Mesenchymal stem cell (in vitro differentiated cells and primary cell): ENCODE results near the gene GNPTG.

Experiments used
- DNase-seq: peaks from one replicate; pipeline ENCODE4 v3.0.0-alpha.2; 2013
- H2AFZ ChIP-seq: one replicate; pipeline ENCODE4 v1.6.1; 2013; ENCODE audit warnings: low read depth, mild to moderate bottlenecking, control low read depth, inconsistent platforms, low read length, moderate library complexity
- H2AK5ac ChIP-seq: 2 replicates; pipeline ENCODE4 v1.6.1; 2013; ENCODE audit warnings: low read length, moderate library complexity, mild to moderate bottlenecking, inconsistent platforms; ENCODE audit not compliant: severe bottlenecking
- H2BK120ac ChIP-seq: one replicate; pipeline ENCODE4 v1.6.1; 2013; ENCODE audit warnings: low read depth, mild to moderate bottlenecking, inconsistent platforms, low read length, moderate library complexity
- H2BK12ac ChIP-seq, 2 experiments: one replicate each; pipeline ENCODE4 v1.6.1; 2013; ENCODE audit warnings: inconsistent platforms in 2 of 2, low read length in 2 of 2, mild to moderate bottlenecking in 2 of 2, moderate library complexity in 2 of 2, control low read depth in 1 of 2
- H2BK15ac ChIP-seq: one replicate; pipeline ENCODE4 v1.6.1; 2013; ENCODE audit warnings: mild to moderate bottlenecking, low read depth, inconsistent platforms; ENCODE audit not compliant: poor library complexity, severe bottlenecking
- H2BK5ac ChIP-seq: 2 replicates; pipeline ENCODE4 v1.6.1; 2013; ENCODE audit warnings: low read depth, mild to moderate bottlenecking, low read length, control low read depth, inconsistent platforms; ENCODE audit not compliant: poor library complexity, severe bottlenecking
- H3K14ac ChIP-seq, 2 experiments: one replicate each; pipeline ENCODE4 v1.6.1; 2013; ENCODE audit warnings: inconsistent platforms in 2 of 2, low read length in 2 of 2, control low read depth in 1 of 2, mild to moderate bottlenecking in 1 of 2, moderate library complexity in 1 of 2
- H3K18ac ChIP-seq, 2 experiments: one replicate each; pipeline ENCODE4 v1.6.1; 2013; ENCODE audit warnings: inconsistent platforms in 2 of 2, low read length in 2 of 2, control low read depth in 1 of 2, low read depth in 1 of 2, mild to moderate bottlenecking in 1 of 2
- H3K23ac ChIP-seq, 2 experiments: one replicate each; pipeline ENCODE4 v1.6.1; 2013; ENCODE audit warnings: inconsistent platforms in 2 of 2, low read length in 2 of 2, mild to moderate bottlenecking in 2 of 2, moderate library complexity in 2 of 2, control low read depth in 1 of 2
- H3K27ac ChIP-seq: 2 replicates; pipeline ENCODE4 v1.5.1; 2013; ENCODE audit warnings: mild to moderate bottlenecking, moderate library complexity, low read length, control low read depth, inconsistent platforms; ENCODE audit not compliant: poor library complexity, severe bottlenecking
- H3K27me3 ChIP-seq, 2 experiments: 2 replicates each; pipeline versions ENCODE4 v1.6.1 to v1.7.0; 2013; ENCODE audit warnings: low read length in 2 of 2, mild to moderate bottlenecking in 2 of 2, moderate library complexity in 2 of 2, control low read depth in 1 of 2, inconsistent platforms in 1 of 2; ENCODE audit not compliant: control insufficient read depth in 1 of 2, insufficient read depth in 1 of 2
- H3K36me3 ChIP-seq, 2 experiments: 2 replicates each; pipeline versions ENCODE4 v1.6.1 to v1.7.0; 2013; ENCODE audit warnings: low read length in 2 of 2, control low read depth in 1 of 2, inconsistent platforms in 1 of 2, low read depth in 1 of 2, mild to moderate bottlenecking in 1 of 2; ENCODE audit not compliant: insufficient read depth in 2 of 2, control insufficient read depth in 1 of 2
- H3K4ac ChIP-seq, 2 experiments: one replicate each; pipeline ENCODE4 v1.6.1; 2013; ENCODE audit warnings: inconsistent platforms in 2 of 2, low read length in 2 of 2, mild to moderate bottlenecking in 2 of 2, moderate library complexity in 2 of 2, control low read depth in 1 of 2, low read depth in 1 of 2
- H3K4me1 ChIP-seq: 2 replicates; pipeline ENCODE4 v1.6.1; 2013; ENCODE audit warnings: low read depth, low read length, control low read depth; ENCODE audit not compliant: control insufficient read depth, insufficient read depth
- H3K4me2 ChIP-seq: 2 replicates; pipeline ENCODE4 v1.6.1; 2013; ENCODE audit warnings: low read length, mild to moderate bottlenecking, inconsistent platforms; ENCODE audit not compliant: poor library complexity, severe bottlenecking
- H3K4me3 ChIP-seq, 2 experiments: 2 replicates each; pipeline versions ENCODE4 v1.5.1 to v1.7.0; 2013; ENCODE audit warnings: low read length in 2 of 2, mild to moderate bottlenecking in 2 of 2, control low read depth in 1 of 2, low read depth in 1 of 2; ENCODE audit not compliant: insufficient read depth in 1 of 2
- H3K79me1 ChIP-seq: replicated peaks from 2 replicates; pipeline ENCODE4 v1.6.1; 2013; ENCODE audit warnings: mild to moderate bottlenecking, control low read depth, low read length, inconsistent platforms; ENCODE audit not compliant: poor library complexity, severe bottlenecking
- H3K9ac ChIP-seq: 2 replicates; pipeline ENCODE4 v1.7.0; 2013; ENCODE audit warnings: mild to moderate bottlenecking, low read length, moderate library complexity
- H3K9me3 ChIP-seq: 2 replicates; pipeline ENCODE4 v1.7.0; 2013; ENCODE audit warnings: mild to moderate bottlenecking, low read length; ENCODE audit not compliant: control insufficient read depth
- H4K8ac ChIP-seq: one replicate; pipeline ENCODE4 v1.6.1; 2013; ENCODE audit warnings: inconsistent platforms, mild to moderate bottlenecking, low read length, moderate library complexity
- H4K91ac ChIP-seq: one replicate; pipeline ENCODE4 v1.6.1; 2013; ENCODE audit warnings: mild to moderate bottlenecking, low read length, inconsistent platforms
- WGBS: methylation state at CpG from one replicate; pipeline ENCODE4 v1.1.7; 2013; ENCODE audit warnings: mixed read lengths; 5-methylcytosine and 5-hydroxymethylcytosine counted together

GNPTG gene

GRCh38 chr16:1310832-1311200 lies 40.9 kb upstream of the GNPTG start:
- Histone ChIP-seq H3K36me3 (peaks cover 23 to 39% of the 10 kb centered on the region in 2 experiments), H2AK5ac (no peak overlapping the region), H3K27me3 (no peaks in the 10 kb centered on the region), H4K91ac (no peak overlapping the region), H4K8ac (no peak overlapping the region), H2BK15ac (no peak overlapping the region), H3K18ac (no peak overlapping the region), H3K9me3 (no peaks in the 10 kb centered on the region), H3K4me3 (peak overlapping the region; percentile 73 to 92), H3K4me2 (peak overlapping the region; percentile 96), H3K14ac (peak overlapping the region in 1 of 2 experiments; percentile 35), H2BK12ac (no peak overlapping the region), H2BK5ac (no peak overlapping the region), H3K79me1 (peaks cover 2% of the 10 kb centered on the region), H3K9ac (peak overlapping the region; percentile 92), H3K23ac (peak overlapping the region in 1 of 2 experiments; percentile 34), H3K4me1 (peaks cover 29% of the 10 kb centered on the region), H3K27ac (peak overlapping the region; percentile 63), H3K4ac (no peak overlapping the region), H2BK120ac (no peak overlapping the region), H2AFZ (no peak overlapping the region)
- 3% methylated on average over 14 of the region's 14 CpGs for WGBS
- DNase-seq, result peak; percentile 23

- no peaks in the 10 kb centered on the region for H3K9me3 ChIP-seq
- H3K23ac ChIP-seq, result peak overlapping the region in 1 of 2 experiments; percentile 29
- peak overlapping the region in 1 of 2 experiments; percentile 19 for H3K14ac ChIP-seq
- no peaks in the 10 kb centered on the region for H3K27me3 ChIP-seq
- no peak overlapping the region for H4K8ac ChIP-seq
- peaks cover 28 to 44% of the 10 kb centered on the region in 2 experiments for H3K36me3 ChIP-seq
- H3K9ac ChIP-seq, result peak overlapping the region; percentile 92
- no peak overlapping the region for H2AK5ac ChIP-seq
- WGBS, result 49% methylated on average over 13 of the region's 13 CpGs
- peak overlapping the region; percentile 52 to 92 for H3K4me3 ChIP-seq
- H3K18ac ChIP-seq, result no peak overlapping the region
- no peak overlapping the region for H3K4ac ChIP-seq
- no peak overlapping the region for H2AFZ ChIP-seq
- H3K4me2 ChIP-seq, result peak overlapping the region; percentile 96
- H3K79me1 ChIP-seq, result peaks cover 7% of the 10 kb centered on the region
- no peak overlapping the region for H2BK15ac ChIP-seq
- no peak overlapping the region for H2BK12ac ChIP-seq
- peaks cover 29% of the 10 kb centered on the region for H3K4me1 ChIP-seq
- no peak overlapping the region for H4K91ac ChIP-seq
- H3K27ac ChIP-seq, result peak overlapping the region; percentile 20
- no peak overlapping the region for H2BK5ac ChIP-seq
- DNase-seq, result peak; percentile 14
- no peak overlapping the region for H2BK120ac ChIP-seq
Observed at GRCh38 chr16:1311212-1311737, 40.5 kb upstream of the GNPTG start.

DNA sequence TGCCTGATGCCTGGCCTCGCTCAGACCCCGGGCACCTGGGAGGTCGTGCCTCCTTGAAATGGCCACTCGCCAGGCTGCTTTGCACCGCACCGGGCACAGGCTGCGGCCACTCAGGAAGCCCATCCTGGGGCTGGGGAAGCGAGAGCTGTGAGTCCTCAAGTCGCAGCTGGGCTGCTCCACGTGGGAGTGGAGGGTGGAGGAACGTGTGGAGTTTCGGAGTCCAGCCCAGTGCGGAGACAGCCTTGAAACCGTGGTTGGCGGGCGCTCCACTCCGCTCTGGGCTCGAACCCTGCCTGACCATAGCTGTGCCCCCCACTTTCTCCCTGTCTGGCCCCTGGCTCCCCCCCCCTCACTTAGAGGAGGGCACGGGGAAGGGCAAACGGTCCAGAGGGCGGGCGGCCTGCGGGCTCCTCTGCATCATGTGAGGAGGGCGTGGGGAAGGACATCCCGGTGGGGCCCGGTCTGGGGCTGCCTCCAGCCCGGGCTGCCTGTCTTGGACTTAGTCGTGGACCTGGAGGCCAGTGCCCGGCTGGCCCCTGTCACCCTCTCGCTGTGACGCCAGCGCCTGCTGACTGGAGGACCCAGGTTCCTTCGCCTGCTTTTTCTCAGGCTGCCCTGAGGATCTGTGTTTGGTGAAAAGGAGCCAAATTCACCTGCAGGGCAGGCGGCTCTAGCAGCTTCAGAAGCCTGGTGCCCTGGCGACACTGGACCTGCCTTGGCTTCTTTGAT lies 39.8 kb upstream of the GNPTG start:
- Histone ChIP-seq H3K27me3 (no peaks in the 10 kb centered on the region), H3K4me1 (peaks cover 29% of the 10 kb centered on the region), H3K27ac (no peak overlapping the region), H3K4ac (no peak overlapping the region), H2BK12ac (no peak overlapping the region), H3K9ac (peak overlapping the region; percentile 92), H3K4me2 (peak overlapping the region; percentile 96), H3K18ac (no peak overlapping the region), H4K8ac (no peak overlapping the region), H4K91ac (no peak overlapping the region), H3K9me3 (no peaks in the 10 kb centered on the region), H2BK5ac (no peak overlapping the region), H2BK120ac (no peak overlapping the region), H2AFZ (no peak overlapping the region), H3K36me3 (peaks cover 34 to 50% of the 10 kb centered on the region in 2 experiments), H3K79me1 (peaks cover 10% of the 10 kb centered on the region), H3K4me3 (peak overlapping the region in 1 of 2 experiments; percentile 92), H3K23ac (no peak overlapping the region), H2AK5ac (no peak overlapping the region), H3K14ac (no peak overlapping the region), H2BK15ac (no peak overlapping the region)
- 89% methylated on average over 31 of the region's 35 CpGs for WGBS
- DNase-seq, result no peak

DNA sequence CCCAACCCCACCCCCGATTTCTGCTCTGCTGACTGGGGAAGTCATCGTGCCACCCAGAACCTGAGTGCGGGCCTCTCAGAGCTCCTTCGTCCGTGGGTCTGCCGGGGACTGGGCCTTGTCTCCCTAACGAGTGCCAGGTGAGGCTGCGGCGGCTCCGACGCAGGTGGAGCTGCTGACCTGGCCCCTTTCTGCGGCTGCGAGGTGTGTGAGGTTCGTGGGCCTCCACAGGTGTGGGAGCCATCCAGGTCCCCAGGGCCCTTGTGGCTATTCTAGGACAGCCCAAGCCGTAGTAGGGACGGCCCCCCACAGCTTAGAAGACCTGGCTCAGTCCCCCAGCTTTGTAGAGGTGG lies 39.3 kb upstream of the GNPTG start:
- H2BK5ac ChIP-seq, result no peak overlapping the region
- peaks cover 40 to 55% of the 10 kb centered on the region in 2 experiments for H3K36me3 ChIP-seq
- no peak overlapping the region for H2AK5ac ChIP-seq
- no peak overlapping the region for H2BK15ac ChIP-seq
- H2BK120ac ChIP-seq, result no peak overlapping the region
- WGBS, result 98% methylated on average over 16 of the region's 16 CpGs
- H3K4me3 ChIP-seq, result peak overlapping the region in 1 of 2 experiments; percentile 92
- H3K4ac ChIP-seq, result no peak overlapping the region
- H3K4me2 ChIP-seq, result no peak overlapping the region
- H3K18ac ChIP-seq, result no peak overlapping the region
- H2BK12ac ChIP-seq, result no peak overlapping the region
- H3K9me3 ChIP-seq, result no peaks in the 10 kb centered on the region
- H2AFZ ChIP-seq, result no peak overlapping the region
- no peak overlapping the region for H3K23ac ChIP-seq
- H3K27me3 ChIP-seq, result no peaks in the 10 kb centered on the region
- H3K9ac ChIP-seq, result peak overlapping the region; percentile 92
- peaks cover 29% of the 10 kb centered on the region for H3K4me1 ChIP-seq
- H3K79me1 ChIP-seq, result peaks cover 10% of the 10 kb centered on the region
- no peak overlapping the region for H3K14ac ChIP-seq
- DNase-seq, result no peak
- H4K91ac ChIP-seq, result no peak overlapping the region
- no peak overlapping the region for H3K27ac ChIP-seq
- H4K8ac ChIP-seq, result no peak overlapping the region
